ENCODE measurements around the gene ST3GAL2. TPM values are rescaled to one million over a fixed set of nuclear protein-coding genes. Genes with fewer than 3 reads are reported as not detected.
"Not testable (repeated sequence)": the region's sequence is repeated elsewhere in the genome, so short reads cannot be mapped to it uniquely, and the experiment has no call there.

The ST3GAL2 gene
- total RNA-seq, 1 experiment from 2014 or later = 32.7 TPM

GRCh38 chr16:70375636-70376611, 63.0 kb downstream of the ST3GAL2 start:
- in situ Hi-C loops (cut with HindIII; ENCODE audit: low sequenced_read_pairs) = no loop called here
- peak; percentile 95 for DNase-seq (ENCODE audit: low spot score)

GRCh38 chr16:70374213-70374612, 64.7 kb downstream of the ST3GAL2 start:
- in situ Hi-C loops (cut with HindIII; ENCODE audit: low sequenced_read_pairs) = no loop called here
- no peak for DNase-seq (ENCODE audit: low spot score)

GRCh38 chr16:70372921-70373728, 65.8 kb downstream of the ST3GAL2 start:
- in situ Hi-C loops (cut with HindIII; ENCODE audit: low sequenced_read_pairs) = no loop called here
- no peak for DNase-seq (ENCODE audit: low spot score)

GRCh38 chr16:70370924-70371323, 68.0 kb downstream of the ST3GAL2 start:
- in situ Hi-C loops (cut with HindIII; ENCODE audit: low sequenced_read_pairs) = no loop called here

GRCh38 chr16:70370145-70370544, 68.8 kb downstream of the ST3GAL2 start:
- peak; percentile 69 for DNase-seq (ENCODE audit: low spot score)
- in situ Hi-C loops (cut with HindIII; ENCODE audit: low sequenced_read_pairs) = not testable (repeated sequence)

More at GRCh38 chr16:70370924-70371323, 68.0 kb downstream of the ST3GAL2 start:
- DNase-seq (ENCODE audit: low spot score) = no peak

- in situ Hi-C loops (cut with HindIII; ENCODE audit: low sequenced_read_pairs) = no loop called here
- DNase-seq (ENCODE audit: low spot score) = no peak
Observed at GRCh38 chr16:70364399-70364798, 74.5 kb downstream of the ST3GAL2 start.

- no peak for DNase-seq (ENCODE audit: low spot score)
Observed at GRCh38 chr16:70359552-70359951, 79.3 kb downstream of the ST3GAL2 start.

GRCh38 chr16:70349783-70350182, 89.1 kb downstream of the ST3GAL2 start:
- no peak for DNase-seq (ENCODE audit: low spot score)
- in situ Hi-C loops (cut with HindIII; ENCODE audit: low sequenced_read_pairs) = no loop called here

More at GRCh38 chr16:70359552-70359951, 79.3 kb downstream of the ST3GAL2 start:
- in situ Hi-C loops (cut with HindIII; ENCODE audit: low sequenced_read_pairs) = no loop called here

GRCh38 chr16:70348991-70349390, 89.9 kb downstream of the ST3GAL2 start:
- DNase-seq (ENCODE audit: low spot score) = no peak
- in situ Hi-C loops (cut with HindIII; ENCODE audit: low sequenced_read_pairs) = no loop called here

GRCh38 chr16:70345840-70346239, 93.1 kb downstream of the ST3GAL2 start:
- no peak for DNase-seq (ENCODE audit: low spot score)
- in situ Hi-C loops (cut with HindIII; ENCODE audit: low sequenced_read_pairs) = no loop called here

- no peak for DNase-seq (ENCODE audit: low spot score)
- in situ Hi-C loops (cut with HindIII; ENCODE audit: low sequenced_read_pairs) = no loop called here
Observed at GRCh38 chr16:70342016-70342415, 96.9 kb downstream of the ST3GAL2 start.

- in situ Hi-C loops (cut with HindIII; ENCODE audit: low sequenced_read_pairs) = no loop called here
Observed at GRCh38 chr16:70341600-70341999, 97.3 kb downstream of the ST3GAL2 start.

GRCh38 chr16:70337814-70338213, 101.1 kb downstream of the ST3GAL2 start:
- in situ Hi-C loops (cut with HindIII; ENCODE audit: low sequenced_read_pairs) = no loop called here

More at GRCh38 chr16:70341600-70341999, 97.3 kb downstream of the ST3GAL2 start:
- no peak for DNase-seq (ENCODE audit: low spot score)

GRCh38 chr16:70332728-70333127, 106.2 kb downstream of the ST3GAL2 start:
- DNase-seq (ENCODE audit: low spot score); in situ Hi-C loops (cut with HindIII; ENCODE audit: low sequenced_read_pairs): not testable (repeated sequence)

More at GRCh38 chr16:70337814-70338213, 101.1 kb downstream of the ST3GAL2 start:
- no peak for DNase-seq (ENCODE audit: low spot score)

GRCh38 chr16:70331588-70332358, 107.1 kb downstream of the ST3GAL2 start:
- peak; percentile 48 for DNase-seq (ENCODE audit: low spot score)
- in situ Hi-C loops (cut with HindIII; ENCODE audit: low sequenced_read_pairs) = no loop called here

- no peak for DNase-seq (ENCODE audit: low spot score)
- in situ Hi-C loops (cut with HindIII; ENCODE audit: low sequenced_read_pairs) = no loop called here
Observed at GRCh38 chr16:70331091-70331490, 107.8 kb downstream of the ST3GAL2 start.

Measured in G401 (cell line).